Left cardiac atrium (tissue), 4 donors: ENCODE measurements around the gene SIK3. TPM values are rescaled to one million over a fixed set of nuclear protein-coding genes. Genes with fewer than 3 reads are reported as not detected.

Experiments
- ATAC-seq, 2 donors: fragments of 200-7000 bp; cut with Tn5 transposase; one replicate each; pipeline ENCODE4 v1.9.1; 2020; ENCODE audit warnings: mild to moderate bottlenecking in 2 of 2, moderate library complexity in 2 of 2
- DNase-seq: peaks from one replicate; pipeline ENCODE4 v3.0.0-alpha.2; 2020
- intact Hi-C, 2 donors: fragments of 100-400 bp; cut with DNase I; formaldehyde crosslinking; loops; one replicate each; pipeline versions ENCODE4 v1.14.1 to v1.15.1; 2022 to 2023
- total RNA-seq, 2 donors: library from RNA; stranded (reverse); fragmentation: NEBNext Ultra II Directional; extraction: Animal tissue kit (Norgen Biotek cat#: 25700); gene quantifications; one replicate each; pipeline ENCODE4 v1.2.1, GENCODE V29; 2021
- donor health status: DM: no; HTN: yes; CAD: no.
- donor health status: DM: no; HTN: yes; CAD: no; lungs with severe emphysema.
- donor health status: DM: yes; HTN: yes; CAD: no.
- donor health status: Dilated cardiomyopathy.

Gene SIK3
- total RNA-seq, 2 donors from 2014 or later: 22.4 to 36.9 TPM

DNA sequence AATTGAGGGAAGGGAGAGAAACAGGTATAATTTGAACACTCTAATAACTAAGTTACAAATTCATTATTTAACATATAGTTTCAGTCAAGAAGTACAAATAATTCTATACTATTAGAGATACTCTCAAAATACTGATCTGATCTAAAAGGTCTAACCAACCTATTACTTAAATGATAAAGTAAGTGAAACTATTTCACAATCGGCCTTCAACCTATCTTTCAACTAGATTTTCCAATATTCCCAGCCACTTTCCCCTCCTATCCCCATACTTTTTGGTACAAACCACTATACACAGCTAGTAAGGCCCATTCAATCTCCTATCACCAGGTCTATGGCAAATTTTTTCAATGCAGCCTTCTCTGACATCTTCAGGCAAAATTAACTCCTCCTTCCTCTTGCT lies 106.7 kb downstream of the SIK3 start:
- DNase-seq (no peak), ATAC-seq (no peak)
- intact Hi-C loops: no loop called here

DNA sequence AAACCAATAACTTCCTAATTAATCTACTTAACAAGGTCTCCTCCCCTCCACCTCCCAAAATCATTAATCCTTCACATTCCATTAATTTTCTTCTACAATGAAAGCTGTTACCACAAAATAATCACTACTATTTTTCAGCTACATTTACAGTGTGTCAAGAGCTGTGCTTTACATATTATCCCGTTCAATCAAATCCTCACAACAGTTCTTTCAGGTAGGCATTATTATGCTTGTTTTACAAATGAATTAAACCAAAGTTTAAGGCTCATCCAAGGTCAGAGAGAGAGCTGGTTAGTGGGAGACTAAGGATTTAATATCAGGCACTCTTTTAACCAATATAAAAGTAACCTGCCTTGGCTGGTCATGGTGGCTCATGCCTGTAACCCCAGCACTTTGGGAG lies 107.4 kb downstream of the SIK3 start:
- DNase-seq (no peak), ATAC-seq (no peak)
- intact Hi-C loops: no loop called here

DNA sequence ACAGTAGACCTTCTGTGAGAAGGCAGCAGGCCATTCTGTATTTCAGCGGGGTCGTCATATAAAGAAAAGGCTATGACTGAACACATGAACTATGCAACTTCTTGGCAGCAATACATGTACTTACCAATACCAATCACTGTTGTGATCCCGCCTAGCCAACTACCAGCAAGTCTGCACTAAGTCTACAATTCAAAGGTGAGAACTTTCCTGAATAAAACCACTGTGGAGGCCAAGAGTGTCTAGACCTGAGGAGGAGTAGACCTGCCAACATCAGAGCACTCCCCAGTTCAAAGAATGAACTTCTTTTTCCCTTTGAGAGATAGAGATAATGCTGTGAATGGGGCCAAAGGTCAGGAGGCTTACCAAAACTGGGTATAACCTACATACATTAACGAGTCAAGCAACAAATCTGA lies 108.2 kb downstream of the SIK3 start:
- intact Hi-C loops: no loop called here
- ATAC-seq: peak; percentile 60 to 80
- no peak for DNase-seq

GRCh38 chr11:116989184-116989583 lies 109.0 kb downstream of the SIK3 start:
- ATAC-seq (no peak), DNase-seq (no peak)
- intact Hi-C loops: no loop called here

- DNase-seq (no peak), ATAC-seq (peak; percentile 14 to 71)
- intact Hi-C loops: no loop called here
Observed at GRCh38 chr11:116986521-116987105, 111.6 kb downstream of the SIK3 start.

- DNase-seq (no peak), ATAC-seq (peak; percentile 52 to 76)
- intact Hi-C loops: no loop called here
Observed at GRCh38 chr11:116984589-116984988, 113.6 kb downstream of the SIK3 start.

- ATAC-seq: peak in 1 of 2 donors; percentile 30
- intact Hi-C loops: no loop called here
Observed at GRCh38 chr11:116984186-116984585, 114.0 kb downstream of the SIK3 start.

DNA sequence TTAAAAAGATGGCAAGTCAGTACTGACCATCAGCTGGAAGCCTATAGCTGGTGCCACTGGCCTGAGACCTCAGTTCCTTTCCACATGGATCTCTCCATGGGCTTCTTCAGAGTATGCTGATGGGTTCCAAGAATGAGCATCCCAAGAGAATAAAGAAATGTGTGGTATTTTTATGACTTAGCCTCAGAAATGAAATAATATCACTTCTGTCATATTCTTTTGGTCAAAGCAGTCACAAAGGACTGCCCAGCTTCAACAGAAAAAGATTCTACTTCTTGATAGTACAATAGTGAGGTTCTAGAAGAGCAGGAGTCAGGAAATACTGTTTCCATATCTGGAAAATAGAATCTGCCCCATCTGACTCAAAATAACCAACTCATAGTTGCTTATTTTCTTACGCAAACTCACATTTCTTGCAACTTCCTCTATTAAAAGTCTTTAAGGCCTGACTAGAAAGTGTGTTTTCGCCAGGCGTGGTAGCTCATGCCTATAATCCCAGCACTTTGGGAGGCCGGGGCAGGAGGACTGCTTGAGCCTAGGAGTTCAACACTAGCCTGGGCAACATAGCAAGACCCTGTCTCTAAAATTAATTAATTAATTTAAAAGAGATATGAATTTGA lies 116.9 kb downstream of the SIK3 start:
- ATAC-seq (peak in 1 of 2 donors; percentile 24), DNase-seq (no peak)
- intact Hi-C loops: no loop called here

More at GRCh38 chr11:116984186-116984585, 114.0 kb downstream of the SIK3 start:
- DNase-seq: no peak

DNA sequence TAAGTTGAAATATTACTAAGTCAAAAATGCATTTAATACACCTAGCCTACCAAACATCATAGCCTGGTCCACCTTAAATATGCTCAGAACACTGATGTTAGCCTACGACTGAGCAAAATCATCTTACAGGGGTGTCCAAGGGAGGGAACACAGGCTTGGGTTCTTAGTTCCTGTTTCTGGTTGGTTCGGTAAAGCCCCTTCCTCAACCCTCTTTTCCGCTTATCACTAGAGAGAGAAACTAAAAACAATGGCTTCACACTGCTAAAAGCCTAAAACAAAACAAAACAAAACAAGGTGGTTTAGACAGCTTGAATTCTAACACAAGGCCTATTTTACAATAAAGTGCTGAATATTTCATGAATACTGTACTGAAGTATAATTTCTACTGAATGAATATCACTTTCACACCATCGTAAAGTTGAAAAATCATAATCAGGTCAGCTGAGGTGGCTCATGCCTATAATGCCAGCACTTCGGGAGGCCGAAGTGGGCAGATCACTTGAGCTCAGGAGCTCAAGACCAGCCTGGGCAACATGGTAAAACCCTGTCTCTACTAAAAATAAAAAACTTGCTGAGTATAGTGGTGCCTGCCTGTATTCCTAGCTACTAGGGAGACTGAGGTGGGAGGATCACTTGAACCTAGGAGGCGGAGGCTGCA lies 118.0 kb downstream of the SIK3 start:
- DNase-seq (no peak), ATAC-seq (no peak)
- intact Hi-C loops: no loop called here

DNA sequence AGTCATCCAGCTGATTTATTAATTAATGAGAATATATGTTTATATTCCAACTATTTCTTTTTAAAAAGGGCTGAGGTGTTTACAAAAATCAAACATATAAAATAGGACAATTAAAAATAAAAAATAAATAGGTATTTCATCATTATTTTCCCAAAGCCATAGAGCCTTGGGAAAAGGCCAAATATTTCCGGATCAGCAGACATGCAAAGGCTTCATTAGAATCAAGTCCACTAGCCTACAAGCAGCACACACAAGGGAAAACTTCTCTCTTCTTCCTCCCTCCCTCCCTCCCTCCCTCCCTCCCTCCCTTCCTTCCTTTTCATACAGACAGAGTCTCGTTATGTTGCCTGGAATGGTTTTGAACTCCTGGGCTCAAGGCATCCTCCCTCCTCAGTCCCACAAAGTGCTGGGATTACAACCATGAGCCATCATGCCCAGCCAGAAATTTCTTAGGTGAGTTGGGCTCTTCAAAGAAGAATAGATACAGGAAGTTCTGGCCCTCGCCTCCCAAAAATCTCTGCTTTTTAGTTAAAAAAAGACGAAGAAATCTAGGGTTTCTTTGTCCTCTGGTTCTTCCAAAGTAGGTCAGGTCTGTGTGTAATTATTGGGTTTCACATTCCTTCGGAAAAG lies 121.2 kb downstream of the SIK3 start:
- intact Hi-C loops: no loop called here
- no peak for DNase-seq
- no peak for ATAC-seq

DNA sequence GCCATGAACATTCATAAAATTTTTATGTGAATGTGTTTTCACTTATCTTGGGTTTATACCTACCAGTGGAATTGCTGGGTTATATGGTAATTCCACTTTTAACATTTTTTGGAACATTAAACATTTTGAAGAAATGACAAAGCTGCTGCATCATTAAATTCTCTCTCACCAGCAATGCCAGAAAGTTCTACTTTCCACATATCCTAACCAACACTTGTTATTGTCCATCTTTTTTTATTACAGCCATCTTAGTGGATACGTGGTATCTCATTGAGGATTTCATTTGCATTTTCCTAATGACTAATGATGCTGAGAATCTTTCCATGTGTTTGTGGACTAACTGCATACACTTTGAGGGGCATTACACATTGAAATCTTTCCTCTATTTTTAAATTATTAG lies 122.6 kb downstream of the SIK3 start:
- DNase-seq (no peak), ATAC-seq (no peak)
- intact Hi-C loops: no loop called here

GRCh38 chr11:116973270-116973669 lies 125.0 kb downstream of the SIK3 start:
- ATAC-seq: no peak
- intact Hi-C loops: no loop called here

GRCh38 chr11:116972691-116973090 lies 125.5 kb downstream of the SIK3 start:
- ATAC-seq: peak in 1 of 2 donors; percentile 23
- no peak for DNase-seq
- intact Hi-C loops: no loop called here

More at GRCh38 chr11:116973270-116973669, 125.0 kb downstream of the SIK3 start:
- no peak for DNase-seq

DNA sequence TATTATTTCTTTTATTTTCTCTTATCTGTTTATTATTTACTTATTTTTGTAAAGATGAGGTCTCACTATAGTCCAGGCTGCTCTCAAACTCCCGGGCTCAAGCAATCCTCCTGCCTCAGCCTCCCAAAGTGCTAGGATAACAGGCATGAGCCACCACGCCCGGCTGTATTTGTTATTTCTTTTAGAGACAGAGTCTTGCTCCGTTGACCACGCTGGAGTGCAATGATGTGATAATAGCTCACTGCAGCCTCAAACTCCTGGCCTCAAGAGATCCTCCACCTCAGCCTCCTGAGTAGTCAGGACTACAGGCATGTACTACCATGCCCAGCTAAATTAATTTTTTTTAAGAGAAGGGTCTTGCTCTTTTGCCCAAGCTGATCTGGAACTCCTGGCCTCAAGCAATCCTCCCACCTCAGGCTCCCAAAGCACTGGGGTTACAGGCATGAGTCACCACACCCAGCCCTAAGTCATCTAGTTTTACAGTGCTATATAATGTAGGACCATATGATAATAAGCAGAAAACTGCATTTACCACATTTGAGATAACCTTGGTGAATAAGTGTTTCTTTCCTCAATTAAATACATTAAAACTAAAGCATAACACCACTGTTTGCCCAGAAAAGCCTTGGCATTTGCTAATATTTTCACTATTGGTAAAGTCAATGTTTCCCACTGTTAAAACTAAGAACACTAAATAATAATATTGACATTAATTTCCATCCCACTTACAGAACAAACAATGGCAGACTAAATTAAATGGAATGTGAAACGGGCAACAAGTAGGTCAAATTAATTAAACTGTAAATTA lies 127.5 kb downstream of the SIK3 start:
- ATAC-seq: no peak
- DNase-seq: no peak
- intact Hi-C loops: no loop called here

GRCh38 chr11:116969694-116970093 lies 128.5 kb downstream of the SIK3 start:
- no peak for DNase-seq
- no peak for ATAC-seq
- intact Hi-C loops: no loop called here

- no peak for DNase-seq
- ATAC-seq: no peak
- intact Hi-C loops: no loop called here
Observed at GRCh38 chr11:116964269-116964668, 134.0 kb downstream of the SIK3 start.

- DNase-seq: no peak
- no peak for ATAC-seq
- intact Hi-C loops: no loop called here
Observed at GRCh38 chr11:116963813-116964212, 134.4 kb downstream of the SIK3 start.

GRCh38 chr11:116962108-116962507 lies 136.1 kb downstream of the SIK3 start:
- DNase-seq (no peak), ATAC-seq (no peak)
- intact Hi-C loops: no loop called here

- ATAC-seq: peak in 1 of 2 donors; percentile 41
- intact Hi-C loops: no loop called here
Observed at GRCh38 chr11:116960930-116961329, 137.3 kb downstream of the SIK3 start.

More at GRCh38 chr11:116960930-116961329, 137.3 kb downstream of the SIK3 start:
- DNase-seq: no peak
